ENCODE measurements around the gene ACTR1A.

Gene ACTR1A

GRCh38 chr10:102475451-102476040 lies 27.0 kb downstream of the ACTR1A start:
- no peak overlapping the region for H2AFZ ChIP-seq (ENCODE audit: low read depth, low read length, severe bottlenecking)
- no peaks in the 10 kb centered on the region for H3K27me3 ChIP-seq (ENCODE audit: low read length)
- H3K9ac ChIP-seq (ENCODE audit: low read length) = no peak overlapping the region
- no peak overlapping the region for H3K4me3 ChIP-seq (ENCODE audit: insufficient read depth, low read length, poor library complexity, severe bottlenecking)
- no peaks in the 10 kb centered on the region for H3K79me2 ChIP-seq (ENCODE audit: insufficient read depth, low read length)
- no peaks in the 10 kb centered on the region for H4K20me1 ChIP-seq (ENCODE audit: low read depth, low read length)
- TF ChIP-seq CTCF (IDR thresholded peaks at IDR 0.05; ENCODE audit: insufficient read depth, low read length, poor library complexity, severe bottlenecking) (no peak), EZH2phosphoT487 (conservative IDR thresholded peaks at IDR 0.05; ENCODE audit: low read length) (no peak)
- no peaks in the 10 kb centered on the region for H3K9me2 ChIP-seq (replicated peaks; ENCODE audit: insufficient read depth, low read length)
- H3F3A ChIP-seq (ENCODE audit: insufficient read depth) = no peaks in the 10 kb centered on the region
- H3K4me2 ChIP-seq (ENCODE audit: low read depth, low read length, poor library complexity, severe bottlenecking) = no peak overlapping the region
- H3K36me3 ChIP-seq (ENCODE audit: low read length) = no peaks in the 10 kb centered on the region
- H3K27ac ChIP-seq (ENCODE audit: low read depth, low read length) = no peak overlapping the region
- no peaks in the 10 kb centered on the region for H3K9me3 ChIP-seq (ENCODE audit: insufficient read depth, low read length)

- no peaks in the 10 kb centered on the region for H3K9me2 ChIP-seq (replicated peaks; ENCODE audit: insufficient read depth, low read length)
- H2AFZ ChIP-seq (ENCODE audit: low read depth, low read length, severe bottlenecking) = no peak overlapping the region
- no peak overlapping the region for H3K9ac ChIP-seq (ENCODE audit: low read length)
- no peaks in the 10 kb centered on the region for H3K9me3 ChIP-seq (ENCODE audit: insufficient read depth, low read length)
- H3K36me3 ChIP-seq (ENCODE audit: low read length) = no peaks in the 10 kb centered on the region
- no peak overlapping the region for H3K4me2 ChIP-seq (ENCODE audit: low read depth, low read length, poor library complexity, severe bottlenecking)
- no peak overlapping the region for H3K27ac ChIP-seq (ENCODE audit: low read depth, low read length)
- no peak for TF ChIP-seq CTCF (IDR thresholded peaks at IDR 0.05; ENCODE audit: insufficient read depth, low read length, poor library complexity, severe bottlenecking)
- TF ChIP-seq EZH2phosphoT487 (conservative IDR thresholded peaks at IDR 0.05; ENCODE audit: low read length) = no peak
- no peaks in the 10 kb centered on the region for H3K79me2 ChIP-seq (ENCODE audit: insufficient read depth, low read length)
- H4K20me1 ChIP-seq (ENCODE audit: low read depth, low read length) = no peaks in the 10 kb centered on the region
- no peaks in the 10 kb centered on the region for H3F3A ChIP-seq (ENCODE audit: insufficient read depth)
- no peaks in the 10 kb centered on the region for H3K27me3 ChIP-seq (ENCODE audit: low read length)
- no peak overlapping the region for H3K4me3 ChIP-seq (ENCODE audit: insufficient read depth, low read length, poor library complexity, severe bottlenecking)
These were observed 28.8 kb downstream of the ACTR1A start for GRCh38 chr10:102473445-102474331.

- TF ChIP-seq CTCF (IDR thresholded peaks at IDR 0.05; ENCODE audit: insufficient read depth, low read length, poor library complexity, severe bottlenecking) = no peak
- no peak for TF ChIP-seq EZH2phosphoT487 (conservative IDR thresholded peaks at IDR 0.05; ENCODE audit: low read length)
- Histone ChIP-seq H3F3A (ENCODE audit: insufficient read depth) (no peaks in the 10 kb centered on the region), H4K20me1 (ENCODE audit: low read depth, low read length) (no peaks in the 10 kb centered on the region), H3K9me2 (replicated peaks; ENCODE audit: insufficient read depth, low read length) (no peaks in the 10 kb centered on the region), H3K9me3 (ENCODE audit: insufficient read depth, low read length) (no peaks in the 10 kb centered on the region), H3K4me2 (ENCODE audit: low read depth, low read length, poor library complexity, severe bottlenecking) (no peak overlapping the region), H3K9ac (ENCODE audit: low read length) (no peak overlapping the region), H3K4me3 (ENCODE audit: insufficient read depth, low read length, poor library complexity, severe bottlenecking) (no peak overlapping the region), H3K36me3 (ENCODE audit: low read length) (no peaks in the 10 kb centered on the region), H2AFZ (ENCODE audit: low read depth, low read length, severe bottlenecking) (no peak overlapping the region), H3K27ac (ENCODE audit: low read depth, low read length) (no peak overlapping the region), H3K27me3 (ENCODE audit: low read length) (no peaks in the 10 kb centered on the region), H3K79me2 (ENCODE audit: insufficient read depth, low read length) (no peaks in the 10 kb centered on the region)
These were observed 31.6 kb downstream of the ACTR1A start for GRCh38 chr10:102470579-102471546.
